OCI-LY3 (cell line): ENCODE measurements around the gene PLA2G2A.

Experiments used
- CTCF ChIP-seq: fragments of 200-600, 300-600 bp; sonication (generic); IDR thresholded peaks from 2 replicates; pipeline ENCODE4 v1.5.1; 2014; ENCODE audit warnings: antibody characterized with exemption, low read length, low read depth
- EZH2phosphoT487 ChIP-seq: fragments of 200-600 bp; shearing (Covaris generic); IDR thresholded peaks from 2 replicates; pipeline ENCODE4 v1.6.1; 2018; ENCODE audit warnings: antibody characterized with exemption, mixed run types, low read depth

- TF ChIP-seq CTCF (no peak), EZH2phosphoT487 (no peak)
These were observed 49.3 kb upstream of the PLA2G2A start for GRCh38 chr1:20028726-20029125.
